ENCODE results near the gene CMSS1.

Gene CMSS1

DNA sequence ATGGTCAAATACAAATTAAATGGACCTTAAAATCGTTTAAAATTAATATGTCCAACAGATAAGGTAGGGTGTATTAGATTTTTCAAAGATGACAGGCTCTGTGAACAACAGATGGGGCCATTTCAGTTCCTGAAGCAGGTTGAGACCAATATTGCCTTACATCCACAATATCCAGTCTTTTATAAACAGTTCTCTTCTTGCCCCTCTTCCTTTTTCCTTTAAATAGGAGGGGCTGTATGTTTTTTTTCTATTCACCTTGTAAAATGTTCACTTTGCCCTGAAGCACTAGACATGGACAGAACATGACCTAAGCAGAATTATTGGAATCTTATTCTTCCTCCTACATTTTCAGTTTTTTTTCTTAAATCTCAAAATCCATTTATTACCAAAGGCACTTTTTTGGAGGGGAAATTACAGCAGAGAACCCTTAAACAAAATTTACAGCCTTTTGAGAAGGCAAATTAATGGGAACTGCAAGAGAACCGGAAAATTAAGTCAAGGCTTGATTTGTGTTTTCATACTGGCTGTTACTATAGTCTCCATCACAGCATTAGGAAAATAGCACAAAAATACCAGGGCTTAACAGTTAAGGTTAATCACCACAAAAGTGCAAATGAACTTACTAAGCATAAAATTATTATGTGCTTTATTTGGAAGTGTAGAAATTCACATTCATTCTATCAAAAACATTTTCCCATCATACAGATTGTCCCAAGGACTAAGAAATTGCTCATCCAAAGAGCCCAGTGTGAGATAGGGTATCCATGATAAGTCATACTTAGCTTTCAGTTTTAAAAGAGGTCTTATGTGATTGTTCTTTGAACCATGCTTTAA, 55.8 kb downstream of the CMSS1 start:
- Histone ChIP-seq H3K9ac (ENCODE audit: insufficient read length, low read depth) (no peak overlapping the region), H3K9me3 (ENCODE audit: insufficient read depth, low read length) (no peaks in the 10 kb centered on the region), H3K4me1 (ENCODE audit: insufficient read depth, insufficient read length) (no peaks in the 10 kb centered on the region), H3K4me3 (ENCODE audit: insufficient read length, low read depth) (no peak overlapping the region), H3K36me3 (ENCODE audit: insufficient read depth, insufficient read length, low read length) (peaks cover 21% of the 10 kb centered on the region), H3K27me3 (ENCODE audit: insufficient read depth, insufficient read length) (peaks cover 13% of the 10 kb centered on the region)
- DNase-seq (ENCODE audit: low read depth, low spot score), result no peak
- TF ChIP-seq YY1 (IDR thresholded peaks at IDR 0.05; ENCODE audit: insufficient read depth, insufficient read length) (no peak), SUZ12 (IDR thresholded peaks at IDR 0.05; ENCODE audit: extremely low read depth, insufficient read depth, insufficient read length) (no peak), ZNF274 (IDR thresholded peaks at IDR 0.05; ENCODE audit: low read depth, low read length) (no peak)

GRCh38 chr3:99874237-99875002, 56.8 kb downstream of the CMSS1 start:
- H3K9ac ChIP-seq (ENCODE audit: insufficient read length, low read depth), result no peak overlapping the region
- H3K9me3 ChIP-seq (ENCODE audit: insufficient read depth, low read length), result no peaks in the 10 kb centered on the region
- H3K4me3 ChIP-seq (ENCODE audit: insufficient read length, low read depth), result no peak overlapping the region
- H3K4me1 ChIP-seq (ENCODE audit: insufficient read depth, insufficient read length), result no peaks in the 10 kb centered on the region
- peaks cover 19% of the 10 kb centered on the region for H3K36me3 ChIP-seq (ENCODE audit: insufficient read depth, insufficient read length, low read length)
- no peak for DNase-seq (ENCODE audit: low read depth, low spot score)
- TF ChIP-seq ZNF274 (IDR thresholded peaks at IDR 0.05; ENCODE audit: low read depth, low read length), result no peak
- no peak for TF ChIP-seq YY1 (IDR thresholded peaks at IDR 0.05; ENCODE audit: insufficient read depth, insufficient read length)
- no peak for TF ChIP-seq SUZ12 (IDR thresholded peaks at IDR 0.05; ENCODE audit: extremely low read depth, insufficient read depth, insufficient read length)
- peaks cover 13% of the 10 kb centered on the region for H3K27me3 ChIP-seq (ENCODE audit: insufficient read depth, insufficient read length)

DNA sequence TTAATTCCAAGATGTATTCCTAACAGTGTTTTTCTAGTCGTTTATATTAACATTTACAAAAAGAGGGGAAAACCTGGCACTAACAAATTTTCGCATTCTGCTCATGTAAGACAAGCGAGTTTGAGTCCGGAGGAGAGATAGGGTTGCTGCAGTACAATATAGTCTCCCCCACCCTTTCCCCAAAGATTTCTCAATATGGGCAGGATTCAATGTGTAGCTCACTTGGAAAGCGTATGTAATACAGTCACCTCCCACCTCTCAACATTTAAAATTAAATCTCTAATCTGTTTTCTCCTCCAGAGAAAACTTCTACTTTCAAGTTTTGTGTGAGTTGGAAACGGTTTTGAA, 57.9 kb downstream of the CMSS1 start:
- no peak for TF ChIP-seq YY1 (IDR thresholded peaks at IDR 0.05; ENCODE audit: insufficient read depth, insufficient read length)
- no peak for TF ChIP-seq ZNF274 (IDR thresholded peaks at IDR 0.05; ENCODE audit: low read depth, low read length)
- no peak for TF ChIP-seq SUZ12 (IDR thresholded peaks at IDR 0.05; ENCODE audit: extremely low read depth, insufficient read depth, insufficient read length)
- Histone ChIP-seq H3K4me3 (ENCODE audit: insufficient read length, low read depth) (peak overlapping the region; percentile 41), H3K27me3 (ENCODE audit: insufficient read depth, insufficient read length) (peaks cover 13% of the 10 kb centered on the region), H3K36me3 (ENCODE audit: insufficient read depth, insufficient read length, low read length) (peaks cover 13% of the 10 kb centered on the region), H3K9ac (ENCODE audit: insufficient read length, low read depth) (peak overlapping the region; percentile 51), H3K9me3 (ENCODE audit: insufficient read depth, low read length) (no peaks in the 10 kb centered on the region), H3K4me1 (ENCODE audit: insufficient read depth, insufficient read length) (no peaks in the 10 kb centered on the region)
- DNase-seq (ENCODE audit: low read depth, low spot score), result no peak

- H3K4me1 ChIP-seq (ENCODE audit: insufficient read depth, insufficient read length), result no peaks in the 10 kb centered on the region
- DNase-seq (ENCODE audit: low read depth, low spot score), result peak; percentile 70
- TF ChIP-seq ZNF274 (IDR thresholded peaks at IDR 0.05; ENCODE audit: low read depth, low read length) (no peak), SUZ12 (IDR thresholded peaks at IDR 0.05; ENCODE audit: extremely low read depth, insufficient read depth, insufficient read length) (no peak), YY1 (IDR thresholded peaks at IDR 0.05; ENCODE audit: insufficient read depth, insufficient read length) (no peak)
- peaks cover 8% of the 10 kb centered on the region for H3K36me3 ChIP-seq (ENCODE audit: insufficient read depth, insufficient read length, low read length)
- peak overlapping the region; percentile 41 for H3K4me3 ChIP-seq (ENCODE audit: insufficient read length, low read depth)
- H3K9ac ChIP-seq (ENCODE audit: insufficient read length, low read depth), result peak overlapping the region; percentile 51
- H3K9me3 ChIP-seq (ENCODE audit: insufficient read depth, low read length), result no peaks in the 10 kb centered on the region
- peaks cover 13% of the 10 kb centered on the region for H3K27me3 ChIP-seq (ENCODE audit: insufficient read depth, insufficient read length)
Measured at GRCh38 chr3:99875929-99876841, 58.5 kb downstream of the CMSS1 start.

GRCh38 chr3:99877031-99877579, 59.4 kb downstream of the CMSS1 start:
- peaks cover 4% of the 10 kb centered on the region for H3K36me3 ChIP-seq (ENCODE audit: insufficient read depth, insufficient read length, low read length)
- H3K4me3 ChIP-seq (ENCODE audit: insufficient read length, low read depth), result no peak overlapping the region
- no peak for DNase-seq (ENCODE audit: low read depth, low spot score)
- TF ChIP-seq YY1 (IDR thresholded peaks at IDR 0.05; ENCODE audit: insufficient read depth, insufficient read length) (no peak), ZNF274 (IDR thresholded peaks at IDR 0.05; ENCODE audit: low read depth, low read length) (no peak), SUZ12 (IDR thresholded peaks at IDR 0.05; ENCODE audit: extremely low read depth, insufficient read depth, insufficient read length) (no peak)
- H3K27me3 ChIP-seq (ENCODE audit: insufficient read depth, insufficient read length), result peaks cover 13% of the 10 kb centered on the region
- no peaks in the 10 kb centered on the region for H3K4me1 ChIP-seq (ENCODE audit: insufficient read depth, insufficient read length)
- no peaks in the 10 kb centered on the region for H3K9me3 ChIP-seq (ENCODE audit: insufficient read depth, low read length)
- no peak overlapping the region for H3K9ac ChIP-seq (ENCODE audit: insufficient read length, low read depth)

DNA sequence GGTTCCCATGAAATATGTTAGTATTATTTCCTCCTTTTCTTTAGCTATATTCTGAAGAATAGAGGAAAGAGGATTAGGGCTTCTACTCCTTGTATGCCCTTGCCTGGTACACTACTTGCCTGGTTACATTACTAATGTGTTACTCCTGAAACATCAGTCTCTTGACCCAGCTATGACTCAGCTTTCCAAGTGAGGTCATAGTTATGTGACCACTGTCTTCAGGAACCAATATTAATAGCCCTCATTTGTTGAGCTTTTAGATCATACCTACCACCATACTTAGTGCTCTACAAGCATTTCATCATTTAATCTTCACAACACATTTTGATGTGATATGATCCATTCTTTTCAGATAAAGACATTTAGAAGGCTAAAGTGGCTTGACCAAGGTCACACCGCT, 60.3 kb downstream of the CMSS1 start:
- Histone ChIP-seq H3K4me3 (ENCODE audit: insufficient read length, low read depth) (no peak overlapping the region), H3K36me3 (ENCODE audit: insufficient read depth, insufficient read length, low read length) (peaks cover 4% of the 10 kb centered on the region), H3K27me3 (ENCODE audit: insufficient read depth, insufficient read length) (peaks cover 13% of the 10 kb centered on the region), H3K4me1 (ENCODE audit: insufficient read depth, insufficient read length) (no peaks in the 10 kb centered on the region), H3K9me3 (ENCODE audit: insufficient read depth, low read length) (no peaks in the 10 kb centered on the region), H3K9ac (ENCODE audit: insufficient read length, low read depth) (no peak overlapping the region)
- DNase-seq (ENCODE audit: low read depth, low spot score), result no peak
- TF ChIP-seq SUZ12 (IDR thresholded peaks at IDR 0.05; ENCODE audit: extremely low read depth, insufficient read depth, insufficient read length) (no peak), YY1 (IDR thresholded peaks at IDR 0.05; ENCODE audit: insufficient read depth, insufficient read length) (no peak), ZNF274 (IDR thresholded peaks at IDR 0.05; ENCODE audit: low read depth, low read length) (no peak)
